GM12878 (cell line): Measurements from ENCODE around the gene GNA14. TPM values are rescaled to one million over a fixed set of nuclear protein-coding genes. Genes with fewer than 3 reads are reported as not detected.

Source experiments
- ATAC-seq: fragments of 200-7000 bp; cut with Tn5 transposase; 3 replicates; pipeline ENCODE4 v1.9.1; 2020; ENCODE audit warnings: mild to moderate bottlenecking, moderate library complexity
- BruUV-seq: library from RNA; stranded (reverse); fragments of 400-500 nt; replicated peaks from 2 replicates; lab custom pipeline; 2021; lab: Mats Ljungman, UMichigan
- CTCF ChIA-PET: fragments of 300-600 bp; sonication (Branson Sonifier 250); formaldehyde crosslinking; extraction: SDS; loops from one replicate; lab custom pipeline; 2021; ENCODE audit warnings: inconsistent platforms; lab: Yijun Ruan, JAX
- POLR2A ChIA-PET: fragments of 350-600 bp; formaldehyde crosslinking; extraction: SDS; loops from one replicate; lab custom pipeline; 2021; ENCODE audit warnings: inconsistent platforms; lab: Charles Lee
- RAD21 ChIA-PET: fragments of 300-600 bp; sonication (Branson Sonifier 250); formaldehyde crosslinking; loops from one replicate; lab custom pipeline; 2023; ENCODE audit warnings: antibody characterized with exemption; ENCODE audit not compliant: unreplicated experiment; lab: Charles Lee
- SMC1A ChIA-PET: fragments of 300-600 bp; sonication (Branson Sonifier 250); formaldehyde crosslinking; loops from one replicate; lab custom pipeline; 2023; ENCODE audit not compliant: unreplicated experiment, uncharacterized antibody; lab: Charles Lee
- DNase-seq: peaks from one replicate; pipeline ENCODE4 v3.0.0-alpha.2; 2011; ENCODE audit warnings: low read depth, low spot score
- FAIRE-seq: peaks from 3 replicates; lab custom pipeline; 2011; peaks lifted over from hg19 to GRCh38; lab: Jason Lieb, UNC
- H2AFZ ChIP-seq: 2 replicates; pipeline ENCODE4 v1.6.0; 2011; ENCODE audit warnings: low read depth, low read length, control low read depth; ENCODE audit not compliant: control insufficient read depth
- H3K27ac ChIP-seq: 2 replicates; pipeline ENCODE4 v1.5.1; 2011; ENCODE audit warnings: control low read depth; ENCODE audit not compliant: control insufficient read depth, insufficient read depth
- H3K27me3 ChIP-seq, 2 experiments: replicated peaks in 1 of 2; 2 replicates each; pipeline versions ENCODE4 v1.6.0 to v1.6.1; 2011; ENCODE audit warnings: low read length in 1 of 2; ENCODE audit not compliant: control insufficient read depth in 2 of 2, insufficient read depth in 2 of 2
- H3K36me3 ChIP-seq, 2 experiments: 2 replicates each; pipeline ENCODE4 v1.5.1; 2011; ENCODE audit warnings: low read length in 1 of 2; ENCODE audit not compliant: control insufficient read depth in 2 of 2, insufficient read depth in 2 of 2
- H3K4me1 ChIP-seq: 2 replicates; pipeline ENCODE4 v1.6.1; 2011; ENCODE audit warnings: mild to moderate bottlenecking, low read length, moderate library complexity, mixed read lengths; ENCODE audit not compliant: control insufficient read depth, insufficient read depth
- H3K4me2 ChIP-seq: 2 replicates; pipeline ENCODE4 v1.6.0; 2011; ENCODE audit warnings: control low read depth; ENCODE audit not compliant: control insufficient read depth, insufficient read depth
- H3K4me3 ChIP-seq: fragments of 200-600 bp; sonication (generic); 2 replicates; pipeline ENCODE4 v1.5.1; 2016
- H3K79me2 ChIP-seq: 2 replicates; pipeline ENCODE4 v1.6.0; 2011; ENCODE audit warnings: low read length; ENCODE audit not compliant: control insufficient read depth, insufficient read depth
- H3K9ac ChIP-seq: 2 replicates; pipeline ENCODE4 v1.8.0; 2011; ENCODE audit warnings: low read length, control low read depth, mixed read lengths; ENCODE audit not compliant: control insufficient read depth, insufficient read depth
- H3K9me3 ChIP-seq: replicated peaks from 3 replicates; pipeline ENCODE4 v1.5.1; 2011; ENCODE audit warnings: mild to moderate bottlenecking, low read length; ENCODE audit not compliant: control insufficient read depth, insufficient read depth
- H4K20me1 ChIP-seq: 2 replicates; pipeline ENCODE4 v1.6.0; 2011; ENCODE audit not compliant: control insufficient read depth, insufficient read depth
- ATF7 ChIP-seq: fragments of 450-650 bp; IDR thresholded peaks from 2 replicates; pipeline ENCODE4 v1.6.1; 2016; ENCODE audit warnings: low read depth, mild to moderate bottlenecking
- BHLHE40 ChIP-seq, 2 experiments: fragments of 450-650 bp in 1 of 2; IDR thresholded peaks; 2 replicates each; pipeline ENCODE4 v1.6.1; 2011 to 2017; ENCODE audit warnings: low read depth in 2 of 2, borderline replicate concordance in 1 of 2, improper control_type of control experiment in 1 of 2, low read length in 1 of 2, mild to moderate bottlenecking in 1 of 2
- GATAD2B ChIP-seq: fragments of 450-650 bp; conservative IDR thresholded peaks from 2 replicates; pipeline ENCODE4 v1.6.1; 2017; ENCODE audit warnings: low read depth, mild to moderate bottlenecking, moderate library complexity
- HDAC2 ChIP-seq: fragments of 200-600 bp; sonication (generic); IDR thresholded peaks from 2 replicates; pipeline ENCODE4 v1.6.1; 2017
- HDGF ChIP-seq: fragments of 450-650 bp; IDR thresholded peaks from 2 replicates; pipeline ENCODE4 v1.6.1; 2016; ENCODE audit warnings: antibody characterized with exemption
- IKZF2 ChIP-seq, 2 experiments: fragments of 450-650 bp; IDR thresholded peaks; 2 replicates each; pipeline ENCODE4 v1.6.1; 2017; ENCODE audit warnings: mild to moderate bottlenecking in 2 of 2, moderate library complexity in 2 of 2
- PML ChIP-seq: IDR thresholded peaks from 2 replicates; pipeline ENCODE4 v1.6.1; 2012; ENCODE audit warnings: low read length, inconsistent platforms
- RELA ChIP-seq: fragments of 450-650 bp; IDR thresholded peaks from 2 replicates; pipeline ENCODE4 v1.8.0; 2014; ENCODE audit warnings: borderline replicate concordance; ENCODE audit not compliant: partially characterized antibody
- RFX5 ChIP-seq: IDR thresholded peaks from 2 replicates; pipeline ENCODE4 v1.6.1; 2011; ENCODE audit warnings: low read depth, low read length, improper control_type of control experiment
- SIN3A ChIP-seq: IDR thresholded peaks from 2 replicates; pipeline ENCODE4 v1.6.1; 2012; ENCODE audit warnings: low read depth, low read length, improper control_type of control experiment
- SREBF2 ChIP-seq: IDR thresholded peaks from 2 replicates; pipeline ENCODE4 v1.6.1; 2012; ENCODE audit warnings: mild to moderate bottlenecking, low read length
- WRNIP1 ChIP-seq: IDR thresholded peaks from 2 replicates; pipeline ENCODE4 v1.6.1; 2011; ENCODE audit warnings: low read depth, low read length, improper control_type of control experiment, borderline replicate concordance
- ZNF217 ChIP-seq: fragments of 450-650 bp; IDR thresholded peaks from 2 replicates; pipeline ENCODE4 v1.6.1; 2017; ENCODE audit warnings: antibody characterized with exemption, mild to moderate bottlenecking
- ZNF384 ChIP-seq: IDR thresholded peaks from 2 replicates; pipeline ENCODE4 v1.6.1; 2012; ENCODE audit warnings: low read depth, mild to moderate bottlenecking, low read length, improper control_type of control experiment, borderline replicate concordance
- ZSCAN29 ChIP-seq: fragments of 450-650 bp; IDR thresholded peaks from 2 replicates; pipeline ENCODE4 v1.6.1; 2017; ENCODE audit warnings: mild to moderate bottlenecking, moderate library complexity
- WGBS: methylation state at CpG from one replicate; pipeline ENCODE4 v1.1.6; 2016; ENCODE audit warnings: low lambda C conversion rate; ENCODE audit not compliant: insufficient replicate concordance, insufficient coverage; ENCODE audit errors: missing lambda C conversion rate; 5-methylcytosine and 5-hydroxymethylcytosine counted together
- in situ Hi-C: fragments of 300-500 bp; cut with MboI; formaldehyde crosslinking; loops from 9 replicates; pipeline ENCODE4 v1.14.3; 2018; ENCODE audit warnings: mixed read lengths
- intact Hi-C: fragments of 100-400 bp; cut with micrococcal nuclease; formaldehyde crosslinking; loops from one replicate; pipeline ENCODE4 v1.14.2; 2022; ENCODE audit not compliant: unreplicated experiment
- polyA plus RNA-seq, 11 experiments: library from polyadenylated mRNA; depleted of rRNA in 4 of 11; unstranded in 6 of 11; stranded (reverse) in 5 of 11; fragments of >200 nt; fragmentation: Nextera tagmentation in 4 of 11; fragmentation: Illumina TruSeq in 1 of 11; extraction: Ambion mirVana in 4 of 11; extraction: Trizol in 1 of 11; gene quantifications; 1 replicate in 1 of 11; 2 replicates in 10 of 11; pipeline versions ENCODE4 v1.2.1 to v1.2.3, GENCODE V29; 2011 to 2016; ENCODE audit warnings: inconsistent platforms in 2 of 11, missing spikeins in 2 of 11, low read depth in 1 of 11
- total RNA-seq, 4 experiments: library from RNA; depleted of rRNA in 3 of 4; stranded (reverse); fragments of >200 nt in 3 of 4; fragmentation: Illumina TruSeq in 1 of 4; extraction: Trizol in 1 of 4; gene quantifications; 2 replicates each; pipeline versions ENCODE4 v1.2.1 to v1.2.3, GENCODE V29; 2013 to 2021
- TF ChIP-seq, protein P1 (sequence below): fragments of 450-650 bp; IDR thresholded peaks from 2 replicates; pipeline ENCODE4 v1.6.1; 2017; ENCODE audit warnings: mild to moderate bottlenecking, low read depth, inconsistent platforms; ENCODE audit not compliant: poor library complexity, severe bottlenecking
- TF ChIP-seq, protein P2 (sequence below): fragments of 450-650 bp; IDR thresholded peaks from 2 replicates; pipeline ENCODE4 v1.6.1; 2016; ENCODE audit warnings: mild to moderate bottlenecking
- TF ChIP-seq, protein P3 (sequence below): IDR thresholded peaks from 2 replicates; pipeline ENCODE4 v1.6.1; 2012; ENCODE audit warnings: low read depth, low read length, improper control_type of control experiment
- TF ChIP-seq, protein P4 (sequence below): fragments of 450-650 bp; IDR thresholded peaks from 2 replicates; pipeline ENCODE4 v1.6.1; 2017; ENCODE audit warnings: mild to moderate bottlenecking, moderate library complexity

Gene GNA14
- total and polyA plus RNA-seq, 10 of the 15 experiments (the other 5 are each of a cell fraction or from before 2014, with no cell fraction given) = 0.17 TPM; not detected in 9

DNA sequence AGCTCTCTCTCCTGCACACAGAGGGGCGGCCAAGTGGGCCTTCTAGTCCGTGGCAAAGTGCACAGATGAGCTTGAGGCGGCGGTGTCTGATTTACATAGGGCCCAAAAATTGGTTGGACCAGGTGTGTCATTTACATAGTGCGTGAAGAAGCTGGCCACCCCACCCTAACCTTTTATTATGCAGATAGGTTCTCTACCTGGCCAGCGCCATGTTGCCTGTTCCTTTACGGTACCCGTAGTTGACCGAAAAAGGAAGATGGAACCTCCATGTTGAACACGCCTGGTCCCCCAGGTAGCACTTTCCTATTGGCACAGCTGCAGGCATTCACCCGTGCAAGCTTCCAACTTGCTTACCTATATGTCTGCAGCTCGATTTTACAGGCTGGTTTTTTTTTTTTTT lies 61.5 kb downstream of the GNA14 start:
- Histone ChIP-seq H3K4me3 (no peak overlapping the region), H4K20me1 (no peaks in the 10 kb centered on the region), H3K27me3 (no peaks in the 10 kb centered on the region; a peak in 2 of 4 replicates), H3K4me2 (no peak overlapping the region), H3K79me2 (no peaks in the 10 kb centered on the region), H3K36me3 (no peaks in the 10 kb centered on the region), H3K9me3 (no peaks in the 10 kb centered on the region; the same call in 2 of the 3 replicates), H3K9ac (no peak overlapping the region), H2AFZ (no peak overlapping the region), H3K4me1 (no peaks in the 10 kb centered on the region), H3K27ac (no peak overlapping the region)
- FAIRE-seq (no peak), ATAC-seq (no peak), DNase-seq (no peak)
- RAD21 ChIA-PET = no interaction called here
- intact Hi-C loops (loop anchor here (10.0 kb wide), 1 partner anchor 132 kb away; no protein-coding TSS in a partner anchor), in situ Hi-C loops (no loop called here)
- CTCF ChIA-PET = no interaction called here
- SMC1A ChIA-PET = interaction anchor here (0.6 to 1.0 kb wide), 3 partner anchors 8 to 444 kb away, joined by 3 to 4 read pairs (median 3); no protein-coding TSS in a partner anchor
- BruUV-seq = no TSS peak
- WGBS = 22% methylated on average over 12 of the region's 12 CpGs
- POLR2A ChIA-PET = no interaction called here
- TF ChIP-seq, protein P1, sequence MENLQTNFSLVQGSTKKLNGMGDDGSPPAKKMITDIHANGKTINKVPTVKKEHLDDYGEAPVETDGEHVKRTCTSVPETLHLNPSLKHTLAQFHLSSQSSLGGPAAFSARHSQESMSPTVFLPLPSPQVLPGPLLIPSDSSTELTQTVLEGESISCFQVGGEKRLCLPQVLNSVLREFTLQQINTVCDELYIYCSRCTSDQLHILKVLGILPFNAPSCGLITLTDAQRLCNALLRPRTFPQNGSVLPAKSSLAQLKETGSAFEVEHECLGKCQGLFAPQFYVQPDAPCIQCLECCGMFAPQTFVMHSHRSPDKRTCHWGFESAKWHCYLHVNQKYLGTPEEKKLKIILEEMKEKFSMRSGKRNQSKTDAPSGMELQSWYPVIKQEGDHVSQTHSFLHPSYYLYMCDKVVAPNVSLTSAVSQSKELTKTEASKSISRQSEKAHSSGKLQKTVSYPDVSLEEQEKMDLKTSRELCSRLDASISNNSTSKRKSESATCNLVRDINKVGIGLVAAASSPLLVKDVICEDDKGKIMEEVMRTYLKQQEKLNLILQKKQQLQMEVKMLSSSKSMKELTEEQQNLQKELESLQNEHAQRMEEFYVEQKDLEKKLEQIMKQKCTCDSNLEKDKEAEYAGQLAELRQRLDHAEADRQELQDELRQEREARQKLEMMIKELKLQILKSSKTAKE = no peak
- TF ChIP-seq ZSCAN29 (no peak), RELA (no peak), ATF7 (no peak), BHLHE40 (IDR thresholded peaks at IDR 0.05; ENCODE audit: borderline replicate concordance in 1 of 2, low read depth in 2 of 2, low read length in 1 of 2) (no peak), SREBF2 (no peak), ZNF217 (no peak), ZNF384 (no peak), RFX5 (no peak), HDAC2 (no peak), PML (no peak), SIN3A (no peak), HDGF (no peak), GATAD2B (no peak), WRNIP1 (no peak), IKZF2 (IDR thresholded peaks at IDR 0.05) (no peak)
- TF ChIP-seq, protein P2, sequence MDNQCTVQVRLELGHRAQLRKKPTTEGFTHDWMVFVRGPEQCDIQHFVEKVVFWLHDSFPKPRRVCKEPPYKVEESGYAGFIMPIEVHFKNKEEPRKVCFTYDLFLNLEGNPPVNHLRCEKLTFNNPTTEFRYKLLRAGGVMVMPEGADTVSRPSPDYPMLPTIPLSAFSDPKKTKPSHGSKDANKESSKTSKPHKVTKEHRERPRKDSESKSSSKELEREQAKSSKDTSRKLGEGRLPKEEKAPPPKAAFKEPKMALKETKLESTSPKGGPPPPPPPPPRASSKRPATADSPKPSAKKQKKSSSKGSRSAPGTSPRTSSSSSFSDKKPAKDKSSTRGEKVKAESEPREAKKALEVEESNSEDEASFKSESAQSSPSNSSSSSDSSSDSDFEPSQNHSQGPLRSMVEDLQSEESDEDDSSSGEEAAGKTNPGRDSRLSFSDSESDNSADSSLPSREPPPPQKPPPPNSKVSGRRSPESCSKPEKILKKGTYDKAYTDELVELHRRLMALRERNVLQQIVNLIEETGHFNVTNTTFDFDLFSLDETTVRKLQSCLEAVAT = no peak
- TF ChIP-seq, protein P3, sequence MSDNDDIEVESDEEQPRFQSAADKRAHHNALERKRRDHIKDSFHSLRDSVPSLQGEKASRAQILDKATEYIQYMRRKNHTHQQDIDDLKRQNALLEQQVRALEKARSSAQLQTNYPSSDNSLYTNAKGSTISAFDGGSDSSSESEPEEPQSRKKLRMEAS = no peak
- TF ChIP-seq, protein P4, sequence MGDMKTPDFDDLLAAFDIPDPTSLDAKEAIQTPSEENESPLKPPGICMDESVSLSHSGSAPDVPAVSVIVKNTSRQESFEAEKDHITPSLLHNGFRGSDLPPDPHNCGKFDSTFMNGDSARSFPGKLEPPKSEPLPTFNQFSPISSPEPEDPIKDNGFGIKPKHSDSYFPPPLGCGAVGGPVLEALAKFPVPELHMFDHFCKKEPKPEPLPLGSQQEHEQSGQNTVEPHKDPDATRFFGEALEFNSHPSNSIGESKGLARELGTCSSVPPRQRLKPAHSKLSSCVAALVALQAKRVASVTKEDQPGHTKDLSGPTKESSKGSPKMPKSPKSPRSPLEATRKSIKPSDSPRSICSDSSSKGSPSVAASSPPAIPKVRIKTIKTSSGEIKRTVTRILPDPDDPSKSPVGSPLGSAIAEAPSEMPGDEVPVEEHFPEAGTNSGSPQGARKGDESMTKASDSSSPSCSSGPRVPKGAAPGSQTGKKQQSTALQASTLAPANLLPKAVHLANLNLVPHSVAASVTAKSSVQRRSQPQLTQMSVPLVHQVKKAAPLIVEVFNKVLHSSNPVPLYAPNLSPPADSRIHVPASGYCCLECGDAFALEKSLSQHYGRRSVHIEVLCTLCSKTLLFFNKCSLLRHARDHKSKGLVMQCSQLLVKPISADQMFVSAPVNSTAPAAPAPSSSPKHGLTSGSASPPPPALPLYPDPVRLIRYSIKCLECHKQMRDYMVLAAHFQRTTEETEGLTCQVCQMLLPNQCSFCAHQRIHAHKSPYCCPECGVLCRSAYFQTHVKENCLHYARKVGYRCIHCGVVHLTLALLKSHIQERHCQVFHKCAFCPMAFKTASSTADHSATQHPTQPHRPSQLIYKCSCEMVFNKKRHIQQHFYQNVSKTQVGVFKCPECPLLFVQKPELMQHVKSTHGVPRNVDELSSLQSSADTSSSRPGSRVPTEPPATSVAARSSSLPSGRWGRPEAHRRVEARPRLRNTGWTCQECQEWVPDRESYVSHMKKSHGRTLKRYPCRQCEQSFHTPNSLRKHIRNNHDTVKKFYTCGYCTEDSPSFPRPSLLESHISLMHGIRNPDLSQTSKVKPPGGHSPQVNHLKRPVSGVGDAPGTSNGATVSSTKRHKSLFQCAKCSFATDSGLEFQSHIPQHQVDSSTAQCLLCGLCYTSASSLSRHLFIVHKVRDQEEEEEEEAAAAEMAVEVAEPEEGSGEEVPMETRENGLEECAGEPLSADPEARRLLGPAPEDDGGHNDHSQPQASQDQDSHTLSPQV = no peak
